ENCODE results near the gene PFKP.

The PFKP gene

DNA sequence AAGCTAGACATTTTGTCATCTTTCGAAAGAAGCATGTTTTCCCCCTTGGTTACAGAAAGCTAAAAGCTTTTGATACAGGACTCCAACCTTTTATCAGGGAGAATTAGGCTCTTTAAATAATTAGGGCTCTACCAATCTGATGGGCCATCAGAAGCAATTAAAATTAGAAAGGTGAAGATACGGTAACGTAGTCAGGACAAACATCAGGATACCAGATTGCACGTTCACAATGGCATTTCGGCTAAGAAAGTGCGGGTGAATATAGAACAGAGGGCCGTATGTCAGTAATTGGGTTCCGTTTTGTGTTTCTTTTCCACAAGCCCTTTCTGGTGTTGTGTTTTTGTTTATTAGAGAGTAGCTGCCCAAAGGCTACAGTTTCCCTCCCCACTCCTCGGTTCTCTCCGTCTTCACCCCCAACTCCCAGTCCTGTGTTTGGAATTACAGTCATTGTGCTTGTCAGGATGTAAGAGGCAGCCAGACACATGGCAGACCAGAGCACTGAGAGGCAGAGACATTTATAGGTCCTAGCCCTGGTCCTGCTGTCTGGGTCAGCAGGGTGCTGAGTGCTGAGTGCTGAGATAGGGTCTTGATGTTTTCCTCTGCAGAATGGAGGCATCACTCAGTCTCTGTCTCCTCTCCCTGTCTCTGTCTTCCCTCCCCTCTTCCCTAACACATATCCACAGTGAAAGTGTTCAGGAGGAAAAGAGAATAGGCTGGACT lies 5.5 kb downstream of the PFKP start:
- DNase-seq = no peak

DNA sequence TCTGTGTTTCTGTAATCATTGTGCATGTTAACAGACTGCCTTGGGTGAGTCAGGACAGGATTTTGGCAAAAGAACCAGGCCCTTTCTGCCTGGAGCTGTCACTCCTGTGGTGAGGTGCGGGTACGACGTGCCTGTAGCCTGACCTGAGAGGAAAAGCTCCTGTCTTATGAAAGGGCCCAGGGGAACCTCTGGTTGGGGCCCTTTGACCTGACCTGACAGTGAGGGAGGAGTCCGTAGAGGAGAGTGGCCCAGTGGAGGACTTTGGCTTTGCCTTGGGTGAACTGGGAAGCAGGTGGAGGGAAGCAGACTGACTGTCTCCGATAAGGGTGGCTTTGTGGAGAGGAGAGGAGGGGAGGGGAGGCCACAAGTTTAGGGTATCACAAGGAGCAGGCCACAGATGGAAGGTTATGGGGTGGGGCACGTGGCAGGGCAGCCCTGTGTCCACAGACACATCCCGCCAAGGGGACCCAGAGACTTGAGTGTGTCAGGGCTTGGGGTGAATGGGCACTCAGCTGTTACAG lies 6.9 kb downstream of the PFKP start:
- DNase-seq = no peak

DNA sequence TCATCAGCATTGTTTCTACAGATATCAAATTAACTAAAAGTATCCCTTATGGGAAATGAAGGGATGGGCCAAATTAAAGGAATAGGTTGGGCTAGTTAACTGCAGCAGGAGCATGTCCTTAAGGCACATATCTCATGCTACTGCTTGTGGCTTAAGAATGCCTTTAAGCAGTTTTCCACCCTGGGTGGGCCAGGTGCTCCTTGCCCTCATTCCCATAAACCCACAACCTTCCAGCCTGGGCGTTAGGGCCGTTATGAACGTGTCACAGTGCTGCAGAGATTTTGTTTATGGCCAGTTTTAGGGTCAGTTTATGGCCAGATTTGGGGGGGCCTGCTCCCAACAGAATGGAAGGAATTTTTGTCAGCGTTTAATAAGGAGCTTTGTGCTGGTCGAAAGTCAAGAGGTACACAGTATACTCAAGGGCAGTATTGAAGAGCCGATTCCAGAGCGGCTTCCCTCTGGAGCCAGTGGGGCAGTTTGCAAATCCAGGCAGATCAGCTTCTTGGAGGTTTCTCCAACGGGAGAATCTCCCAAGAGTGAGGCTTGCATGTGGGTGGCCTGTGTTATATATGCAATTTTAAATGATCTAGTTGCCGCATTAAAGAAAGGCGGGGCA lies 7.7 kb downstream of the PFKP start:
- DNase-seq = no peak

DNA sequence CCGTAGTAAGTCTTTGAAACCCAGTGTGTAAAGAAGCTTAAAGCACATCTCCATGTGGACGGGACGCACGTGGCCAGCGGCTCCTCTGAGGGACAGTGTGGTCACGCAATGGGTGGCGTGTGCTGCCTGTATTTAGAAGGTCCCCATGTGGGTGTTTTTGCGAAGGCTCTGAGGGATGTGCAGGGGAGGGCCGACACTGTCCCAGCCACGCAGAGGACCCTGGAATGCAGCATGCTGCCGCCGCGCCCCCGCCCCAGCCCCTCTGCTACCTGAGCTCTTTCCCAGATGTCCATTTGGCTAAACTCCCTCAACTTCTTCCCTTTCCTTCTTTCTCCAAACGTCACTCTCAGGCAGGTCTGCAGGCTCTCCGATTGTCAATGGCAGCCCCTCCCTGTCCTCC lies 8.8 kb downstream of the PFKP start:
- DNase-seq = no peak

DNA sequence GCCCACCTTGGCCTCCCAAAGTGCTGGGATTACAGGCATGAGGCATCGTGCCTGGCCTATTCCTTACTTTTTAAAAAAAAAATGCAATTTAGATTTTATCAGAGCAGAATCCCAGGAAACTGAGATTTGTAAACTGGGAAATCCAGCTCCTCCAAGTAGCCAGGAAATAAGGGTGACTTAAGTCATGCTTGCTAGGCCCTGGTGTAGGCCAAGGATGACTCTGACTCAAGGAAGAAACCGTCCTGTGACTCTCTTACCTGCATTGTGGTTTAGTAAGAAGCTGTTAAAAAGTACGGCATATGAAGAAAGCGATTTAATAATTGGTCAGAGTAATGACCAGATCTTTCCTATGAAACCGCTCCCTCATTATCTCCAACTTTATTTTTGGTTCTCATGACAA lies 10.2 kb downstream of the PFKP start:
- no peak for DNase-seq

DNA sequence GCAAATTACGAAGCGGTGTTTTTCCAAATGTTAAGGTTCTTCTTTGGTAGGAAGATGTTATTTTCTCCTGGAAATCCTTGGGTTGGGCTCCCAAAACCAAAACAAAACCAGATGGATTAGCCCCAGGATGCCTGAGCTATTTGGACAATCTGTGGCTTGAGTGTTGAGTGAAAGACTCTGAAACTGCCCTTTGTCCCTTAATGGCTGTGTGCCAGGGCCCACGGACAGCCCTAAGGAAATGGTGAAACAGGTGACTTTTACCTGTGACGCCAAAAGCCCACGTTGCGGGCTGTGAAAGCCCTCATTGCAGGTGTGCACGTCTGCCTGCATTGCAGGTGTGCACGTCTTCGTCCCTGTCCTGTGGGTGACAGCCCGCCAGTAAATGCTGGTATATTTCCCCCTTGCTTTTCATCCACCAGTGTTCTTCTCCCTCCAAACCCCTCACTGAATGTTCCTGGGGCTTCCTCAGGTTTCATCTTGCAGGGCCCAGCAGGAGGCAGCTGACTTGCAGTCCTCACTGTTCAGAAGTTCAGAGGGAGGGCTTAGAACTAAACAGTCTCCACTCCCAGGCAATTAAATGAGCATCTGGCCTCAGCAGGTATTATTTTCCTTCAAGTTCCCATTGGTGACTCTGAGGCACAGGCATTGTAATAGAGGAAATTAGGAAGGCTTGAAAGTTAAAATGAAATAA lies 10.7 kb downstream of the PFKP start:
- no peak for DNase-seq

DNA sequence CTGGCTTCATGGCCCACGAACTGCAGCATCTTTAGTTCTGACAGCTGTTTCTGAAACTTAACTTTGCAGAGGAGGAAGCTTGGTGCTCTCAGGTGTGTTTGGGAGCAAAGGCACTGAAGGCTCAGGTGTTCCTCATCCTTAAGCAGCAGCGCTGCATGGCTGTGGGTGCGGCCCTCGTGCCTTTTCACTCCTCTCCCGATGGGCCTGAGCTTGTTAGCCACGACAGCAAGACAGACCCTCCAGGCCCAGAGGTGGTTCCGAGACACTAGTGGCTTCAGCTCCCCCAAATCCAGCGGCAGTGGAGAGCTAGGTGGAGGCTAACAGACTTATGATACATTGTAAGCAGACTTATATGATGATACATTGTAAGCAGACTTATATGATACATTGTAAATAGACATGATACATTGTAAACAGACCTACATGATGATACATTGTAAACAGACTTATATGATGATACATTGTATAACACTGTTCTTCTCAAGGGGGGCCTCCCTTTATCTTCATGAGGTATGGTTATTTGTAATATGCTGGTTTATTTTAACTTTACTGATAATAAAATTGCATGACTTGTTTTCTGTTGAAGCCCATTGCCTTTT lies 14.1 kb downstream of the PFKP start:
- DNase-seq = no peak

DNA sequence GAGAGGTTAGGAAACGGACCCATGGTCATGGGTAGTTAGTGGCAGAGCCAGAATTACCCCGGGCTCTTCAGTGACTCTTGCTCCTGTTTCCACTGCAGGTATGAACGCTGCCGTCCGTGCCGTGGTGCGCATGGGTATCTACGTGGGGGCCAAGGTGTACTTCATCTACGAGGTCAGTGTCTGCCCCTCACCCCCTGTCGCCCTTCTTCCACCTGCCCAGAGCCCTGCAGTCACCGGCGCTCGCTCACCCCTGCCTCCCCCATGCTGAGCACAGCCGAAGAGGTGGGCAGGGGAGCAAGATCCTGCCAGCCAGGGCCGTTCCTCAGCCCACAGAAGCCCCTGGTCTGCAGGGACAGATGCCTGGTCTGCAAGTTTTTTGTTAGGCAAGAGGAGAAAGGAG lies 14.9 kb downstream of the PFKP start:
- DNase-seq = no peak

DNA sequence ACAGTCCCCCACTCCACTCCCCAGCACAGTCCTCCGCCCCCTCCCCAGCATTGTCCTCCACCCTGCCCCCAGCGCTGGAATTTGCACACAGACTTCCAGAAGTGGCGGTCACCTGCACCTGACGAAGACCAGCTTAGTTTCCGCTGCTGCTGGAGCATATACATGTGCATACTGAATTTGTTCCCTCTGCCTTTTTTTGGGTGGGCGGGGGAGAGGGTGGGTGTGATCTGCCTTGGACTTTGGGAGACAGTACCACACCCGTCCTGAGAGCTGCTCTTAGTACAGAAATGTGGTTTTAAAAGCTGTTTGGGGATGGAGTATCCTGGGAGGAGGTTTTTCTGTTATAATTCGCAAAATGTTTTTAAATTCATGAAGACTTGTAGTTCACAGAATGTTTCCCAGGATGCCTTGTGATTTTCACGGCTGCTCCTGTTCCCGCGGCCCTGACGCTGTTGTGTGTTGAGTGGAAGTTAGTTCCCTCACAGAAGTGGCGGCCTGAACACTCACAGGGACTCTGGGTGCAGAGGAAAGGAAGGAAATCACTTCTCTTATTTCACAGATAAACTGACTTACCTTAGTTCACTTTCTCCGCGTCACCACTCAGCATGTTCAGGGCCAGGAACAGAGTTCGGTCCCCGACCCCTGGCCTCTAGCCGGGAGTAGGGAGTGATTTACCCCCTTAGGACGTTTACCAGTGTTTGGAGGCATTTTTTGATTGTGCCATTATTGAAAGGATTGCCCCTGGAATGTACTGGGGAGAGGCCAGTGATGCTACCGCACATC lies 18.6 kb downstream of the PFKP start:
- DNase-seq = no peak

DNA sequence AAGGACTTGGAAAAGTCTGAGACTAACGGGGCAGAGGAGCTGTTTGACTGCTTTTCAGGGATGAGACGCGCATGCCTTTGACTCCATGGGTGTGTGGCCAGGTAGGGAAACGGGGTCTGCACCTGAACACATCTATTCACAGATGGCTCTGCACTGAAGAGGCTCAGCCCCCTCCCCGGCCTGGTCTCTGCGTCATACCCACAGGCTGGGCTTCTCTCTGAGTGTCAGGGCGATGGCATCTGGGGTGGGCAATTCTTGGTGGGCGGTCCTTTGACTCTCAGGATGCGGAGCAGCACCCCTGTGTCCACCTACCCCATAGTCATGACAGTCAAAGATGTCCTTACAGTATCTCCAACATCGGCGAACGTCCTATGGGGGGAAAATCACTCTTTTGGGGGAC lies 23.0 kb downstream of the PFKP start:
- no peak for DNase-seq

DNA sequence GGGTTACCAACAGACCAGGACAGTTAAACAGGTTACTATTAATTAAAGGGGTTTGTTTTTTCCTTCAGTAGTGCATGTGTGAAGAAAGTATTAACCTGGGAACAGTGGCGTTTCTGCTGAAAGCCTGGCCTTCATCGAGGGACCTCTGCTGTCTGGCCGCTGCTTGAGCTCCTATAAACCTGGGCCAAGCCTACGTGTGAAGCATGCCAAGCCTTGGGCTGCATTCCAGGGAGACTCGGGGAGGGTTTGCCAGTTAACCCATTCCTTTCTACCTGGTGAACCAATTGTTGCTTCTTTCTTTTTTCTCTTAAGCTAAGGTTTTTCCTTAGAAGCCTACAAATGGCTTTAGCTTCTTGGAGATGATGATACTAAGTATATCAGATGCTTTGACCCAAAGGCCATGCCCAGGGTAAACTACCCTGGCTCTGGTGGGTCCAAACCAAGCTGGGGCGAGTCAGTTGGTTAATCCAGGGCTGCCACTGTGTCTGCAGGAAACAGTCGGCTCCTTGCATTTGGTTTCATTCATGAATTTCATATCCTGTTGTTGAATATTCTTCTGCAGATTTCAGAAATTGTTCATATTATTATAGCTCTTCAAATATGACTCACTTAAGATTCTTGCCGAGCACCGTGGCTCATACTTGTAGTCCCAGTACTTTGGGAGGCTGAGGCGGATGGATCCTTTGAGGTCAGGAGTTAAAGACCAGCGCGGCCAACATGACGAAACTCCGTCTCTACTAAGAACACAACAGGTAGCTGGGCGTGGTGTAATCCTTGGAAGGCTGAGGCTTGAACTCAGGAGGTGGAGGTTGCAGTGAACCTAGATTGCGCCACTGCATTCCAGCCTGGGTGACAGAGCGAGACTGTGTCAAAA lies 23.8 kb downstream of the PFKP start:
- no peak for DNase-seq

DNA sequence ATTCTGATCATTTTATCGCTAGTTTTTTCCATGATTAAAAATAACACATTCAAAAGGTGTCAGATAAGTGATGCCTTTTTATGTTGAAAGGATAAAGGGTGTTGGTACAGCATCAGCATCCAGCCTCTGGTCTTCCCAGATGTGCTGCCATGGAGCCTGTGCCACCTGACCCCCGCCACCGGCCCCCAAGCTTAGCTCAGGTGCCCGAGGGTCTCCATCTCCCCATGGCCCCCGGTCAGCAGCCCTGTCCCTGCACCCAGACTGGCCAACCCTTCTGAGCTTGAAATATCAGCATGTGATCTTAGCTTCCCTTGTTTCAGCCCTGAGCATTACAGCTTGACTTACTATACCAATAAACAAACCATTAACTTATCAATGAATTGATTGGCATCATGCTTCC lies 24.6 kb downstream of the PFKP start:
- DNase-seq = no peak

DNA sequence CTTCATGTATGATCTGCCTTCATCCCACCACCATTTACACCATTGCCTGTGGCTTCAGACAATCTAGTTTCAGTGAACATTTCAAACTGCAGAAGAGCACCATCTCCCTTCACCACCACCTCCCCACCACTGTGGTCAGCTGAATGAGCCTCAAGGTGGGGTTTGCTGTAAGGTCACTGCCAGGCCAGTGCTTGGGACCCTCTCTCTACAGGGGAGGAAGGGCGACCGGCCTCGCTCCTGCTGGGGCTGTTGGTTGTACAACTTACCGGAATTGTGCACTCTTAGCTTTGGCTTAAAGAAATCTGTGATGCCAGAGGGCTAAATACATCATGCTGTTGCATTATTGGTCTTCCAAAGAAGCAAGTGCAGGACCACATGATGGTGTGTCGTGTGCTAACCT lies 26.6 kb downstream of the PFKP start:
- DNase-seq = no peak

DNA sequence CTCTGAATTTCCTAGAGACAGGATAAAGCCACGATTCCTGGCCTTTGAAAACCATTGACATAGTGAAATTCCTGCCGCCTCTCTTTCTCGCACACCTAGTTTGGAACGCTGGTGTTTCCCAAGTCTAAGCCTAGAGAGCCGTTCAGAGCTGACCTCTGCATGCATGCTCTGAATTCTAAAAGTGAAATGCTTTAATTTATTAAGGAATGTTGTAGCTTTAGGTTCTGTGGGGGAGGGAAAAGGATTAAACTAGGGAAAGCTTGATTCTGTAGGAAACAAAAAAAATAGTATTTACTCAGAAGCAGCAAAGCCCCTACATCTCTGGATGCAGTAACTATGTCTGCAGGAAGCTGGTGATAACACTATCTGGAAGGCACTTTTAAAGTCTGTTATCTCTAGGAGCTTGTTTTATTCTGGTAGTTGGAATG lies 27.3 kb downstream of the PFKP start:
- DNase-seq = no peak

DNA sequence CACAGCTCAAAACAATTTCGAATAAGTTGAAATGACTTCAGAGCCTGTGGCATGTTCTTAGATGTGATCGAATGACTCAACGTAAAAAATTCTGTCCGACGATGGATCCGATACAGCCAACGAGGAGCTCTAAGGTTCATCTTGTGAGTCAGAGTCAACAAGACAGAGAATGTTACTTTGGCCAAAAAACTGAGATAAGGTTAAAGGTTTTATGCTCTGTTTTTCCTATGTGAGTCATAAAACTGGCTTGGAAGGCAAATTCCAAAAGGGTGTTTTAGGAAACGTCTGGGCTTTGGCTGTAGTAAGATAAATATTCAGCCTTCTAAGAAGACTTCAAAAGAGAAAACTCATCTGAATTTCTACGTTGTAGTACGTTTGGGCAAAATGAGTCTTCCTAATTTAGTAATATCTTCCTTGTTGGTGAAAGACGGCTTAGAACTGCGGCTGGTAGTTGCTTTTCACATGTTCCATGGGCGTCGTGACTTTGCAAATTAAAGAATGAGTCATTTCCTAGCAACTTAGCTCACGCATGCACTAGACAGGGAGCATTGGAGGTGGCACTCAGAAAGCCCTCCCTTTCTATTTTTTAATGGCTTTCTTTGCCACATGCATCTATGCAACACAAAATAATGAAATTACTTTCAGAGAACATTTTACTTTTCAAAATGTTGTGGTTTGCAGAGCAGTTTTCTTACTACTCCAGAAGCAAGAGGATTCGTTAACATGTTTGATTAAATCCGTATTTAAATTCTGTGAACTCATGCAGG lies 28.2 kb downstream of the PFKP start:
- peak; percentile 48 to 65 for DNase-seq

DNA sequence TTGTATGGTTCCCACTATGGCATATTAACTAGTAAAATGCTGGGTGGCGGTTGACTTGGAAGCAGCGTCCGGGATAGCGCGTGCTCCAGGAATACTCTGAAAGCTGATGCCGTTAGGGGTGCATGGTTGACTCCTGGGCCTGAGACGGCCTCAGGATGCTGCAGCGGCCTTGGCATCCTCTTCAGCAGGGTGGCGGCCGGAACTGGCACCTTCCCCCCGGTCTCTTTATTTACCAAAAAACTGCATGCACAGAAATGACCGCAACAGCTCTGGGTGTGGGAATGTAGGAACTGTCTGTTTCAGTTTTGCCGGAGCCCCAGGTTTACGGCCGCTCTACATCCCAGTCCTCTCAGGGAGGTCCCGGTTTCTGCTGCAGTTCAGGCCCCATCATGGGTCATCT lies 28.8 kb downstream of the PFKP start:
- DNase-seq = no peak

DNA sequence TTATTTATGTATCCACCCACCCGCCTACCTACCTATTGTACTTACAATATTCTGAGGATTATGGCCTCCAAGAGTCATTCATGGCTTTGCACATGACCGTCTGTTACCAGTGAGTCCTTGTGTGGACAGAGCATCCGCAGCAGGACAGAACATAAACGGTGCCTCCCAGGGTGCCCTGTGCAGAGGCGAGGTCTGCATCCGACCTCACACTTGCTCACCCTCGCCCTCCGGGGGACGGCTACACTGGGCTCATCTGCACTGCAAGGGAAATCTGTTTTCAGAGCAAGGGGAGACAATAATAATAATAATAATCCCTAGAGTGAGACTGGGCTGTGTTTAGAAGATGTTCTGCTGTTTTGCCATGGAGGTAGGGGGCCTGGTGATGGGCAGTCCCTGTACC lies 29.8 kb downstream of the PFKP start:
- no peak for DNase-seq

DNA sequence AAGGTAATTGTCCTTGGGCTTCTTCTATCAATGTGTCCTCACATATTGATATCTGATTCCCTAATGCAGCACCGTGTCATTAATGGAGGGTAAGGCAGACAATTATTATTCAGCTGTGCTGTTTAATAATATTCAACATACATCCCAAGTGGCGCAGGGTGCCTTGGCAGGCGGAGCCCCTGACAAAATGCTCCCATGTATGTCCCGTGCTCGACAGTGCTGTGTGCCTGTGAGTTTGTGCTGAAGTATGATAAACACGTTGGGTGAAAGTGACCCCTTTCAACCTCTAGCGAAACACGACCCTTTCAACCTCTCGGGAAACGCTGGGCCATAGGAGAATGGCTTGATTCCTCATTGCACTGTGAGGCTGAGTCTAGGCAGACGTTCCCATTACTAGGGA lies 31.3 kb downstream of the PFKP start:
- DNase-seq = no peak

DNA sequence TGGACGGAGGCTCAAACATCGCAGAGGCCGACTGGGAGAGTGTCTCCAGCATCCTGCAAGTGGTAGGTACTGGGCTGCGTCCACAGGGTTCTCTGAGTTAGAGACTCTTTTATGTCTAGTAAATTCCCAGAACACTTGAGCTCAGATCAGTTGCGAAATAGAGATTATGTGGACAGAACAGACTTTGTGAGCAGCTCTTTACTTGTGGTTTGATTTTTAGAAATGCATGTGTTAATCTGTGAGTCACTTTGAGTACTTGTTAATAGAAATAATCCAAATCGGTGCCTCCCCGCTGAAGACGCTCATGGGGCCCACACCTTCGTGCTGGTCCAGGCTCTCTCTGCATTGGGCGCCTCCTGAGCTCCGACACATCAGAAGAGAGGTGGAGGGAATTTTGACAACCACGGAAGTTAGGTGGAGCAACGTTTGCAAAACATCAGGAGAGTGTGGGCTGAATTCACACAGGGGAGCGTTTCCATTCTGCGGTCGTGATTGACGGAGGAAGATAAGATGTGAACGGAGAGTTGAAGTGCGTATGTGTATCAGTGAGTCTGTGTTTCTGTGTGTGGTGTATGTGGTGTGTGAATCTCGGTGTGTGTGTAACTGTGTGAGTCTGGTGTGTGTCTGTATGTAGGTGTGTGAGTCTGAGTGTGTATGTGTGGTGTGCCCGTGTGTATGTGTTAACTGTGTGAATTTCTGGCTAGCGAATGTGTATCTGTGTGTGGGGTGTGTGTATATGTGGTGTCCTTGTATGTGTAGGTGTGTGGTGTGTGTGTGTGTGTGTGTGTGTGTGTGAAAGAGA lies 32.1 kb downstream of the PFKP start:
- no peak for DNase-seq

DNA sequence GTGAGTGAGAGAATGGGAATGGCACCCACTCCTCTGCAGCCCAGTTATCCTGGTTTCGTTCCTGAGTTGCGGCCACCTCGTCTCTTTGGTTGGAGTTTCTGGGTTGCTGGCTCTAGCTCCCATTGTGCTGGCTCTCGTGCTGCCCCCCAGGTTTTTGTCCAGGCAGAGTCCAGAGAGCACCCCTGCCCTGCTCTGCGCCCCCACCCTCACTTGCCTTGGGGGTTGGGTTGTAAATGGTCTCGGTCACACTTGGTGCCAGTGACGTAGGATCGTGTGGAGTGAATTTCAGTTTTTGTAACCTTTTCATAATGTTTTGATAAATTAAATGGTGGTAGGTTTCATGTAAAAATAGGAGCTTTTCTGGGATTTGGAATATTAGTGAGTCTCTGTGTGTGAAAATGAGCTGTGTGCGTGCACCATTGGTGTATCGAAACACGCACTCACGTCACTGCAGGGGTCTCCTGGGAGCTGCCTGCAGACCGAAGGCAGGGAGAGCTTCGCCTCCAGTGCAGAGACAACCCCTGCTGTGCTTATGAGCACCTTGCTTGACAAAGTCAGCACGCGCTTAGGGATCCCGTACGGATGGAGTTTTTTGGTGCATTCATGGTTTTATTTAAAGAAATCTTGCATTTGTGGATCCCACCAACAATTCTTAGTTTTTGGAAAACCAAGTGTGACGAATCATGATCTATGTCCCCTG lies 32.9 kb downstream of the PFKP start:
- DNase-seq = no peak
